Prostate gland (tissue), 2 donors: ENCODE results near the gene MRGPRX4. TPM values are rescaled to one million over a fixed set of nuclear protein-coding genes. Genes with fewer than 3 reads are reported as not detected.
"Not testable (repeated sequence)": the region's sequence is repeated elsewhere in the genome, so short reads cannot be mapped to it uniquely, and the experiment has no call there.

Experiments used
- DNase-seq: peaks from one replicate; pipeline ENCODE4 v3.0.0-alpha.2; 2019; ENCODE audit warnings: low spot score
- H3K27ac ChIP-seq, 2 donors: fragments of 200-600 bp; sonication (generic); 2 replicates each; pipeline ENCODE4 v1.5.1; 2017 to 2019
- H3K27me3 ChIP-seq: fragments of 200-600 bp; sonication (generic); replicated peaks from 2 replicates; pipeline ENCODE4 v1.5.1; 2019; ENCODE audit not compliant: insufficient read depth
- H3K36me3 ChIP-seq, 2 donors: fragments of 200-600 bp; sonication (generic); 1 replicate in 1 of 2; 2 replicates in 1 of 2; pipeline versions ENCODE4 v1.5.1 to v1.8.1; 2017 to 2019
- H3K4me1 ChIP-seq: fragments of 200-600 bp; sonication (generic); replicated peaks from 2 replicates; pipeline ENCODE4 v1.5.1; 2019
- H3K4me3 ChIP-seq, 2 donors: fragments of 200-600 bp; sonication (generic); 2 replicates each; pipeline ENCODE4 v1.5.1; 2017 to 2019
- H3K9me3 ChIP-seq: fragments of 200-600 bp; sonication (generic); 2 replicates; pipeline ENCODE4 v1.5.1; 2017
- POLR2A ChIP-seq: fragments of 450-650 bp; IDR thresholded peaks from one replicate; pipeline ENCODE4 v1.6.1; 2016; ENCODE audit warnings: antibody characterized with exemption, mild to moderate bottlenecking
- POLR2AphosphoS5 ChIP-seq: sonication (generic); formaldehyde crosslinking; IDR thresholded peaks from one replicate; pipeline ENCODE4 v1.6.1; 2017; ENCODE audit warnings: antibody characterized with exemption
- WGBS: methylation state at CpG from one replicate; pipeline ENCODE4 v1.1.5; 2018; 5-methylcytosine and 5-hydroxymethylcytosine counted together
- intact Hi-C: fragments of 100-400 bp; cut with DNase I; formaldehyde crosslinking; loops from one replicate; pipeline ENCODE4 v1.14.2; 2022
- total RNA-seq, 2 donors: library from RNA; depleted of rRNA; stranded (reverse); fragments of >200 nt; gene quantifications; one replicate each; pipeline ENCODE4 v1.1.0, GENCODE V29; 2016
- TF ChIP-seq, protein P1 (sequence below), 4 experiments: fragments of 200-600 bp in 2 of 4; fragments of 450-650 bp in 2 of 4; sonication (generic) in 2 of 4; IDR thresholded peaks; 1 replicate in 3 of 4; 2 replicates in 1 of 4; pipeline ENCODE4 v1.5.1; 2016 to 2019; ENCODE audit warnings: antibody characterized with exemption in 4 of 4, mild to moderate bottlenecking in 2 of 4, moderate library complexity in 2 of 4

Gene MRGPRX4
- total RNA-seq, 2 donors from 2014 or later, result not detected

DNA sequence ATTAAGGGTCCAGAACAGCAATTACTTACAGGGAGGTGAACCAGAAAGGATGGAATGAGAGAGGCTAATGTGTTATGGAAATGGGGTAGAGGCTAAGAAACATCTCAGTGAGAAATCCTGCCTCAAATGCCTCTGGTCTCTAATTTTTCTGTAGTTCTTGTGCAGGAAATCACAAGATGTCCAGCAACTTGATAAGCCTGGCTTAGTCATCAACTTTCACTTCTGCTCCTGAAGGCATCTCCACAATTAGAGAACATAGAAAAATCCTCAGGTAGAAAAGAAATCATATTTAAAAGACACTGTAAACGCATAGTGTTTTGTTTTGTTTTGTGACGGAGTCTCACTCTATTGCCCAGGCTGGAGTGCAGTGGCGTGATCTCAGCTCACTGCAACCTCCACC, 18.7 kb downstream of the MRGPRX4 start:
- intact Hi-C loops, result no loop called here
- WGBS, result 88% methylated on average over 3 of the region's 3 CpGs
- DNase-seq, result no peak
- no peaks in the 10 kb centered on the region for H3K9me3 ChIP-seq
- no peaks in the 10 kb centered on the region for H3K27me3 ChIP-seq
- H3K27ac ChIP-seq, result no peak overlapping the region
- no peaks in the 10 kb centered on the region for H3K36me3 ChIP-seq
- no peaks in the 10 kb centered on the region for H3K4me1 ChIP-seq
- TF ChIP-seq, protein P1, sequence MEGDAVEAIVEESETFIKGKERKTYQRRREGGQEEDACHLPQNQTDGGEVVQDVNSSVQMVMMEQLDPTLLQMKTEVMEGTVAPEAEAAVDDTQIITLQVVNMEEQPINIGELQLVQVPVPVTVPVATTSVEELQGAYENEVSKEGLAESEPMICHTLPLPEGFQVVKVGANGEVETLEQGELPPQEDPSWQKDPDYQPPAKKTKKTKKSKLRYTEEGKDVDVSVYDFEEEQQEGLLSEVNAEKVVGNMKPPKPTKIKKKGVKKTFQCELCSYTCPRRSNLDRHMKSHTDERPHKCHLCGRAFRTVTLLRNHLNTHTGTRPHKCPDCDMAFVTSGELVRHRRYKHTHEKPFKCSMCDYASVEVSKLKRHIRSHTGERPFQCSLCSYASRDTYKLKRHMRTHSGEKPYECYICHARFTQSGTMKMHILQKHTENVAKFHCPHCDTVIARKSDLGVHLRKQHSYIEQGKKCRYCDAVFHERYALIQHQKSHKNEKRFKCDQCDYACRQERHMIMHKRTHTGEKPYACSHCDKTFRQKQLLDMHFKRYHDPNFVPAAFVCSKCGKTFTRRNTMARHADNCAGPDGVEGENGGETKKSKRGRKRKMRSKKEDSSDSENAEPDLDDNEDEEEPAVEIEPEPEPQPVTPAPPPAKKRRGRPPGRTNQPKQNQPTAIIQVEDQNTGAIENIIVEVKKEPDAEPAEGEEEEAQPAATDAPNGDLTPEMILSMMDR (IDR thresholded peaks at IDR 0.05), result no peak
- TF ChIP-seq POLR2AphosphoS5 (no peak), POLR2A (no peak)
- H3K4me3 ChIP-seq, result no peak overlapping the region

GRCh38 chr11:18193010-18193409, 20.4 kb downstream of the MRGPRX4 start:
- Histone ChIP-seq H3K27me3 (no peaks in the 10 kb centered on the region), H3K4me3 (no peak overlapping the region), H3K36me3 (no peaks in the 10 kb centered on the region), H3K27ac (no peak overlapping the region), H3K4me1 (no peaks in the 10 kb centered on the region), H3K9me3 (no peaks in the 10 kb centered on the region)
- WGBS, result 20% methylated on average over 4 of the region's 4 CpGs
- TF ChIP-seq, protein P1 (IDR thresholded peaks at IDR 0.05), result no peak
- TF ChIP-seq POLR2AphosphoS5 (no peak), POLR2A (no peak)
- no peak for DNase-seq
- intact Hi-C loops, result no loop called here

DNA sequence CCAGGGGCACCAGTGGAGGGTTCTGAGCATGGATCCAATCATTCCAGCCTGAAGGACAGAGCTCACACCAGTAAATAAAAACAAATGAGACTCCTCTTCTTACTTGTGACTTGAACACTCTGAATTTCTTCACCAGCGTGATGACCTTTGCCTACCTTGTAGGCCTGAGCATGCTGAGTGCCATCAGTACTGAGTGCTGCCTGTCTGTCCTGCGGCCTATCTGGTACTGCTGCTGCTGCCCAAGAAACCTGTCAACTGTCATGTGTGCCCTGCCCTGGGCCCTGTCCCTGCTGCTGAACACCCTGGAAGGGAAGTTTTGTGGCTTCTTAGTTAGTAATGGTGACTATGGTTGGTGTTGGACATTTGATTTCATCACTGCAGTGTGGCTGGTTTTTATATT, 23.9 kb downstream of the MRGPRX4 start:
- H3K9me3 ChIP-seq, result no peaks in the 10 kb centered on the region
- no peak overlapping the region for H3K4me3 ChIP-seq
- no peak overlapping the region for H3K27ac ChIP-seq
- no peaks in the 10 kb centered on the region for H3K4me1 ChIP-seq
- intact Hi-C loops, result no loop called here
- TF ChIP-seq POLR2AphosphoS5 (no peak), POLR2A (no peak)
- TF ChIP-seq, protein P1 (IDR thresholded peaks at IDR 0.05), result no peak
- H3K36me3 ChIP-seq, result no peaks in the 10 kb centered on the region
- no peaks in the 10 kb centered on the region for H3K27me3 ChIP-seq
- WGBS, result 91% methylated on average over 2 of the region's 2 CpGs
- DNase-seq, result no peak

DNA sequence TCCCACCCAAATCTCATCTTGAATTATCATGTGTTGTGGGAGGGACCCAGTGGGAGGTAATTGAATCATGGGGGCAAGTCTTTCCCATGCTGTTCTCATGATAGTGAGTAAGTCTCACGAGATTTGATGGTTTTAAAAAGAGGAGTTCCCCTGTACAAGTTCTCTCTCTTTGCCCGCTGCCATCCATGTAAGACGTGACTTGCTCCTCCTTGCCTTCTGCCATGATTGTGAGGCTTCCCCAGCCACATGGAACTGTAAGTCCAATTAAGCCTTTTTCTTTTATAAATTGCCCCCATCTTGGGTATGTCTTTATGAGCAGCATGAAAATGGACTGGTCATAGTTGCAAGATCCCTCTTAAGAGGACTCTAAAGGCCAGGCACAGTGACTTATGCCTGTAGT, 25.1 kb downstream of the MRGPRX4 start:
- H3K9me3 ChIP-seq, H3K4me3 ChIP-seq, H3K27me3 ChIP-seq, DNase-seq, H3K4me1 ChIP-seq, H3K36me3 ChIP-seq, intact Hi-C loops, H3K27ac ChIP-seq: not testable (repeated sequence)
- 56% methylated on average over 3 of the region's 3 CpGs for WGBS

GRCh38 chr11:18203723-18204122, 31.1 kb downstream of the MRGPRX4 start:
- DNase-seq, result no peak
- Histone ChIP-seq H3K27ac (no peak overlapping the region), H3K4me3 (no peak overlapping the region), H3K36me3 (no peaks in the 10 kb centered on the region), H3K4me1 (no peaks in the 10 kb centered on the region), H3K27me3 (no peaks in the 10 kb centered on the region), H3K9me3 (no peaks in the 10 kb centered on the region)
- TF ChIP-seq, protein P1 (IDR thresholded peaks at IDR 0.05), result no peak
- TF ChIP-seq POLR2AphosphoS5, result no peak
- no peak for TF ChIP-seq POLR2A
- intact Hi-C loops, result no loop called here
- 12% methylated on average over 6 of the region's 6 CpGs for WGBS
